HG03103 (cell line): Measurements from ENCODE around the gene GCN1.

ENCODE experiments used
- ATAC-seq: cut with Tn5 transposase; IDR thresholded peaks from one replicate; pipeline ENCODE4 v1.9.1; 2021; ENCODE audit warnings: low read depth; ENCODE audit not compliant: unreplicated experiment

GCN1 gene

GRCh38 chr12:120230326-120230973 lies 35.9 kb upstream of the GCN1 start:
- no peak for ATAC-seq

- ATAC-seq = no peak
These were observed 35.2 kb upstream of the GCN1 start for GRCh38 chr12:120229487-120230325.

GRCh38 chr12:120229071-120229486 lies 34.6 kb upstream of the GCN1 start:
- no peak for ATAC-seq

DNA sequence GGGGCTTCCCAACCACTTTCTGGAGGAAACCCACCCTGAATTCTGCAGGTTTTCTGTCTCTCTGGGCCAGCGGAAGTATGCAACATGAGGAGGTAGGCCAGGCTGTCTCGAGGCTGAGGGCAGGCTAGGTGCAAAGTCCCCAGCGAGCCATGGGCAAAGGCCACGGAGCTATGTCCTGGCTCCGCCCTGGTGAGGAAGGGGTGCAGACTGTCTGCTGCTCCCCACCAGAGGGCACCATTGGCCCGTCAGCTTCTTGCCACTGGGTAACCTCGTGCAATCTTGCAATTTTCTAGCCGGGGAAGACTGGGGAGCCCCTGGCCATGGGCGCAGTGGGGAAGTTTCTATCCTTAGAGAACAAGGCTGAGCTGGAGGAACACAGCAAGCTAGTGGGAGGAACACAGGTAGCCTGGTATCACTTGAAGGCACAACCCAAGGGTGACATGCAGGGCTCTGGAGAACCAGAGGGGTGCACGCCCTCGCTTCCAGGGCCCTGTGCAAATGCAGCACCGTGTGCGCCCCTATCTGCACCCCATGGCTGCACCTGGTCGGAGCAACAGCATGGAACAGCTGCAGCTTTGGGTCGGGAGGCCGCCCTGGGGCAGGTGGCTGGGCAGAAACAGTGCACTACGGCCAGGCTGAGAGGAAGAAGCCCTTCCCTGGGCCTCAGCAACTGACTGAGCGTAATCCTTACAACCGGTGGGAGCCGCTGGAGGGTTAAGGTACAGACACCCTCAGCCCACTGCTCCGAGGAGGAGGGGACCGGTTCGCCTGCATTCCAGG lies 34.0 kb upstream of the GCN1 start:
- peak; percentile 70 for ATAC-seq

GRCh38 chr12:120228041-120228290 lies 33.5 kb upstream of the GCN1 start:
- ATAC-seq = no peak

DNA sequence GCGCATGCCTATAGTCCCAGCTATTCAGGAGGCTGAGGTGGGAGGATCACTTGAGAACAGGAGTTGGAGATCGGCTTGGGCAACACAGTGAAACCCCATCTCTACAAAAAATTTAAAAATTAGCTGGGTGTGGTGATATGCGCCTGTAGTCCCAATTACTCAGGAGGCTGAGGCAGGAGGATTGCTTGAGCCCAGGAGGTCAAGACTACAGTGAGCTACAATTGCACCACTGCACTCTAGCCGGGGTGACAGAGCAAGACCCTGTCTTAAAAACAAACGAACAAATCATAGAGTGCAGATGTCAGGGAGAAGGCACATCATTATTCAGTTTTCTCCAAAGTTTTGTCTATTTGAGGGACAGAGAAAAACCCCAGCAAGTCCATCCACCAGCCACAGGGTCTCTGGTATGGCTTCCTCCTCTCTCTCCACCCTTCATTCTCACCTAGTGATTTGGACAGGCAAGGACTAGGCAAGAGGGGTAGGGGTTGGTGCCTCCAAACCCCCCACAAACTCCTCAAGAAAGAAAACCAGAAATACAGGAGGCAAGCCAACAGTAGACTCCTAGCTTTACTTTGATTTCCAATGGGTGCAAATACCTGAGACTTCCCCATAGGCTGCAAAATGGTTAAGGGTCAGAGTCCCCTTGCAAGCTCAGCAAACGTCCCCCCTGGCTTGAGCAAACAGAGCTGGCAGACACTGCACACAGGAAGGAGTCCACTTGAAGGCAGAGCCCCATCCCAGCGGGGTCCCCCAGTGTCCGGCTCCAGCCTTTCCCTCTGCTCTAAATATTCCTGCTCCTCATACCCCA lies 32.9 kb upstream of the GCN1 start:
- ATAC-seq = no peak

- ATAC-seq = no peak
These were observed 31.5 kb upstream of the GCN1 start for GRCh38 chr12:120225852-120226640.

DNA sequence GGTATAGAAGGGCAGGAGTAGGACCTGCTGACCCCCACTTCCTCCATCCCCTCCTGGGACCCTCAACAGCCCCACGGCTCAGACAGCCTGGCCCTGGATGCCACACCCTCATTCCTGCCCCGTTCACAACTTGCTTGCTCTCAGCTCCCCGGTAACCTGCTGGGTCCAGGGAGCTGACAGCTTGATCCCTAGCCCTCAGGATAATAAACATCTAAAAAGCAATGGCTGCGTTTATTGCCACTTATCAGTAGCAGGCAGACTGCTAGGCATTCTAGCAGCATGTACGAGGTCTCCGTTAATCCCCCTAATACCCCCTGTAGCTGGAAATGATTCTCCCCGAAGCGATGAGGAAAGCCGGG lies 30.7 kb upstream of the GCN1 start:
- no peak for ATAC-seq

GRCh38 chr12:120224304-120225199 lies 30.0 kb upstream of the GCN1 start:
- ATAC-seq = no peak

DNA sequence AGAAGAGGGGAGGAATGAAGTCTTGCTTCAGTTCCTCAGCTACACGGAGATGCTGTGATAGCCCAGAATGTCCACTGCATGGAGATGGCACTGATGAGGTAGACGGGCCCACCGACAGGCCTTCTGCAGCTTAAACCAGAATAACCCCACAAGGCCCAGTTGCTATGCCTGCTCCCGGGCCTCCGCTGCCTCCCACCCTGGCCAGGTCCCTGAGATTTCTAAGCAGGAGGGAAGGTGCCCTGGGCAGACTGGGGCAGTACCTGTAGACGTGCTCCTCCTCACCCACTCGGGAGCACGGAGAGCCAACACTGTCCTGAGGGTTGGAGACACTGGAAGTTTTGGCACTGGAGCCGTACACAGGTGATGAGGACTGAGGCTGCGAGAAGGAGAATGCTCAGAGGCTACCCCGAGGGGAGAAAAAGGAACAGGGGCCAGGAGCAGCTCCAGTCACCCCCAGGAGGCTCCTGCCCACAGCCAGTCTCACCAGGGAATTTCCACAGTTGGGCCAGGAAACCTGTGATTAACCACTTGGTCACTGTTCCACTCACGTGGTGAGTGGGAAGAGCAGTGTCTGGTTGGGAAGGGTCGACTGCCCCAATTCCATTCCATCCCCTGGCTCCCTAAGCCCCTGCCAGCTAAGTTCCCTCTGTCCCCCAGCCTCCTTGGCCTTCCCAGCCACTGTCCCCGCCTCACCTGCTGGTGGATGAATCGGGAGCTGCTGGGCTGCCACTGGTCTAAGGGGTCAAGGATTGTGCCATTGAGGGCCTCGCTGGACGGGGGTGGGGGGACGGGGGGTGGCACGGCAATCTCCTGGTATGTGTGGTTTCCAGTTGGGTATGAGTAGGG lies 29.2 kb upstream of the GCN1 start:
- ATAC-seq = no peak

- no peak for ATAC-seq
These were observed 27.8 kb upstream of the GCN1 start for GRCh38 chr12:120222288-120222832.

DNA sequence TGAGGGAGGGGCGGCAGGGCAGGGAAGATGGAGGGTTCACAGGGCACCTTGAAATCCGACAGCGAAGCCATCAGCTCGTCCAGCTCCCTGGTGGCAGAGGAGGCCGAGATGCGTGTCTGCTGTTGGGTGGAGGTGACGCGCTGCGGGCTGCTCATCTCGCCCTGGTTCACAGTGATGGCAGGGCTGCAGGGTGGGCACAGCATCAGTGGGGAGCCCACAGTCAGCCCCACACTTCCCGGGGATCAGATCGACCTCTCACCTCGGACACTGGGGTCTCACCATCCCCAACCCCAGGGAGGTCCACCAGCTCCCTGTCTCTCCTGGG lies 27.0 kb upstream of the GCN1 start:
- no peak for ATAC-seq

- ATAC-seq = no peak
These were observed 26.5 kb upstream of the GCN1 start for GRCh38 chr12:120220838-120221575.

- no peak for ATAC-seq
These were observed 24.4 kb upstream of the GCN1 start for GRCh38 chr12:120218680-120219606.

GRCh38 chr12:120216742-120217605 lies 22.5 kb upstream of the GCN1 start:
- ATAC-seq = no peak
